ENCODE data around the gene ATL3. TPM values are rescaled to one million over a fixed set of nuclear protein-coding genes. Genes with fewer than 3 reads are reported as not detected.

Gene ATL3
- total RNA-seq, 1 experiment from 2014 or later: 52.2 TPM

DNA sequence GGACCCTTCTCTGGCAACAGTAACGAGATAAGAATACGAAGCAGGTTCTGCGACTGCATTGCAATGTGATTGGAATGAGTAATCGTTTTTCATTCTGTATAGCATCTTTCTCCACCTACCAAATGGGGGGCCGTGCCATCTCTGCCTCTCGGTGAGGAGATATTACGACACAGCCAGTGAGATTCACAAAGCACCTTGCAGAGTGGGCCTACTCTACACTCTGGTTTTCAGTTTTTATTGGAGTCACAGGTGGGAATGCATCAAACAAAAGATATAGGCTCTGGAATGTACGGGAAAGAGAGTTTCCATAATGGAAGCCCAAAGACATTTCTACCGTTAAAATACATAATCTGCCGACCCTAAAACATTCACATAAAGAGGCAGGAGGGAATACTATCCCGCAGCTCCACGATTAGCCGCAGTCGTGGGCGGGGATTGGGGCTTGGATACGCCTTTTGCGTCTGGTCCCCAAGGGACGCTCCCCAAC is 9.7 kb upstream of the ATL3 start:
- H3K36me3 Mint-ChIP-seq (ENCODE audit: insufficient read depth, unreplicated experiment): peaks cover 27% of the 10 kb centered on the region
- peak overlapping the region; percentile 96 for H3K4me3 Mint-ChIP-seq (ENCODE audit: low read depth, unreplicated experiment)
- CTCF ChIA-PET: interaction anchor here (0.6 to 2.8 kb wide), 2 partner anchors 10 to 203 kb away, joined by 3 to 11 read pairs; partner anchors contain the start of gene ATL3
- H3K4me1 Mint-ChIP-seq (ENCODE audit: low read depth, unreplicated experiment): peaks cover 10% of the 10 kb centered on the region
- TF ChIP-seq, protein P1, sequence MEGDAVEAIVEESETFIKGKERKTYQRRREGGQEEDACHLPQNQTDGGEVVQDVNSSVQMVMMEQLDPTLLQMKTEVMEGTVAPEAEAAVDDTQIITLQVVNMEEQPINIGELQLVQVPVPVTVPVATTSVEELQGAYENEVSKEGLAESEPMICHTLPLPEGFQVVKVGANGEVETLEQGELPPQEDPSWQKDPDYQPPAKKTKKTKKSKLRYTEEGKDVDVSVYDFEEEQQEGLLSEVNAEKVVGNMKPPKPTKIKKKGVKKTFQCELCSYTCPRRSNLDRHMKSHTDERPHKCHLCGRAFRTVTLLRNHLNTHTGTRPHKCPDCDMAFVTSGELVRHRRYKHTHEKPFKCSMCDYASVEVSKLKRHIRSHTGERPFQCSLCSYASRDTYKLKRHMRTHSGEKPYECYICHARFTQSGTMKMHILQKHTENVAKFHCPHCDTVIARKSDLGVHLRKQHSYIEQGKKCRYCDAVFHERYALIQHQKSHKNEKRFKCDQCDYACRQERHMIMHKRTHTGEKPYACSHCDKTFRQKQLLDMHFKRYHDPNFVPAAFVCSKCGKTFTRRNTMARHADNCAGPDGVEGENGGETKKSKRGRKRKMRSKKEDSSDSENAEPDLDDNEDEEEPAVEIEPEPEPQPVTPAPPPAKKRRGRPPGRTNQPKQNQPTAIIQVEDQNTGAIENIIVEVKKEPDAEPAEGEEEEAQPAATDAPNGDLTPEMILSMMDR (IDR thresholded peaks at IDR 0.05; ENCODE audit: unreplicated experiment): no peak
- H3K9me3 Mint-ChIP-seq (ENCODE audit: low read depth, unreplicated experiment): no peaks in the 10 kb centered on the region
- no peaks in the 10 kb centered on the region for H3K27me3 Mint-ChIP-seq (ENCODE audit: unreplicated experiment)
- DNase-seq: peak; percentile 16
- peak overlapping the region; percentile 83 for H3K27ac Mint-ChIP-seq (ENCODE audit: unreplicated experiment)
- intact Hi-C loops (cut with micrococcal nuclease; ENCODE audit: unreplicated experiment): loop anchor here (5.0 kb wide), 1 partner anchor 56 kb away; no protein-coding TSS in a partner anchor
- no TSS peak for BruUV-seq (replicated peaks)

DNA sequence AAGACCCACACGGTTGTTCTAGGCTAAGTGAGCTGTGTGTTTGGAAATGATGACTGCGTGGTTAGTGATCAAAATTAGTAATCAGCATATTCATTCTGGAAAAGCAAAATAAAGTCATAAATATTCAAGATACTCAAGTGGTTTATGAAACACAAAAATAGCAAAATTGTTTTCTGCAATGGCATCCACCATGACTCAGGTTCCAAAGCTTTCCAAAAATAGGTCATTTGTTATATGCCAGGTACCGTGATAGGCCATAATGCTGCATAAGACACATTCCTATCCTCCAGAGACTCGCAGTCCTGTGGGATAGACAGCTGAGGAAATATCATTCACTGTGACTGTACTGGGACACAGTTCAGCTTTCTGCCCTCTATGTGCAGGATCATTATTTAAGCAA is 2.4 kb upstream of the ATL3 start:
- H3K27ac Mint-ChIP-seq (ENCODE audit: unreplicated experiment): no peak overlapping the region
- TF ChIP-seq, protein P1 (IDR thresholded peaks at IDR 0.05; ENCODE audit: unreplicated experiment): no peak
- BruUV-seq (replicated peaks): no TSS peak
- DNase-seq: no peak
- H3K4me3 Mint-ChIP-seq (ENCODE audit: low read depth, unreplicated experiment): no peak overlapping the region
- H3K27me3 Mint-ChIP-seq (ENCODE audit: unreplicated experiment): no peaks in the 10 kb centered on the region
- CTCF ChIA-PET: no interaction called here
- peaks cover 16% of the 10 kb centered on the region for H3K4me1 Mint-ChIP-seq (ENCODE audit: low read depth, unreplicated experiment)
- H3K9me3 Mint-ChIP-seq (ENCODE audit: low read depth, unreplicated experiment): peaks cover 2% of the 10 kb centered on the region
- peaks cover 40% of the 10 kb centered on the region for H3K36me3 Mint-ChIP-seq (ENCODE audit: insufficient read depth, unreplicated experiment)
- intact Hi-C loops (cut with micrococcal nuclease; ENCODE audit: unreplicated experiment): no loop called here

DNA sequence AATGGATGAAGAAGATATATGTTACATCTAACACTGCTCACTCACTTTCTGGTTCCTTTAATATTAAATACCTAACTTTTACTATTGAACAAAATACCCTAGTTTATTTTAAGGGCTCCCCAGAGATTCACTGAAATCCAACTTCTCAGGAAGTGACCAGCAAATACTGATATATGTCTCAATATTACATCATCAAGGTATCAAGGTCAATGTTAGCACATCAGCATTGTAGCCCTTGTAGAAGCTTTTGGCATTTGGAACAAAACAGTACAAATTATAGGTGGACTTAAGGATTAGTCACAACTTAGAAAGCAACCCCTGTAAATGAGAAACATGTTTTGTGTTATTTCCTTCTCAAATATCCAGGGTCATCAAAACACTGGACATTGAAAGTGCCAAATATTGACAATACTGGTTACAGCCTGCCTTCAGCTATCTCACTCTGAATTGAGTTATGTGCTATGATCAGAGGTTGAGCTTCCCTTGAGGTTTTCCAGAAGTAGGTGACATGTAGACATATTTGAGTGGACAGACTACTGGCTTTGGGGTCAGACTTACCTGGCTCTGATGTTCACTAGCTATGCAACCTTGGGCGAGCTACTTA is 1.9 kb upstream of the ATL3 start:
- no peaks in the 10 kb centered on the region for H3K27me3 Mint-ChIP-seq (ENCODE audit: unreplicated experiment)
- peaks cover 18% of the 10 kb centered on the region for H3K4me1 Mint-ChIP-seq (ENCODE audit: low read depth, unreplicated experiment)
- BruUV-seq (replicated peaks): no TSS peak
- H3K9me3 Mint-ChIP-seq (ENCODE audit: low read depth, unreplicated experiment): peaks cover 2% of the 10 kb centered on the region
- CTCF ChIA-PET: interaction anchor here (0.5 kb wide), 1 partner anchor 1659 kb away, joined by 3 read pairs; no protein-coding TSS in a partner anchor
- intact Hi-C loops (cut with micrococcal nuclease; ENCODE audit: unreplicated experiment): no loop called here
- peak overlapping the region; percentile 84 for H3K27ac Mint-ChIP-seq (ENCODE audit: unreplicated experiment)
- H3K4me3 Mint-ChIP-seq (ENCODE audit: low read depth, unreplicated experiment): no peak overlapping the region
- no peak for DNase-seq
- peaks cover 45% of the 10 kb centered on the region for H3K36me3 Mint-ChIP-seq (ENCODE audit: insufficient read depth, unreplicated experiment)
- TF ChIP-seq, protein P1 (IDR thresholded peaks at IDR 0.05; ENCODE audit: unreplicated experiment): no peak

DNA sequence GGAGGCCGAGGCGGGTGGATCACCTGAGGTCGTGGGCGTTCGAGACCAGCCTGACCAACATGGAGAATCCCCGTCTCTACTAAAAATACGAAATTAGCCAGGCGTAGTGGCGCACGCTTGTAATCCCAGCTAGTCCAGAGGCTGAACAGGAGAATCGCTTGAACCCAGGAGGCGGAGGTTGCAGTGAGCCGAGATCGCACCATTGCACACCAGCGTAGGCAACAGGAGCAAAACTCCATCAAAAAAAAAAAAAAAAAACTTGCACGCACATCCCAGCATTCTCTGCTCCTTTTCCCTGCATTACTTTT is 934 bp upstream of the ATL3 start:
- TF ChIP-seq, protein P1 (IDR thresholded peaks at IDR 0.05; ENCODE audit: unreplicated experiment): no peak
- Mint-ChIP-seq H3K9me3 (ENCODE audit: low read depth, unreplicated experiment) (peaks cover 2% of the 10 kb centered on the region), H3K4me3 (ENCODE audit: low read depth, unreplicated experiment) (peak overlapping the region; percentile 75), H3K27me3 (ENCODE audit: unreplicated experiment) (no peaks in the 10 kb centered on the region), H3K27ac (ENCODE audit: unreplicated experiment) (peak overlapping the region; percentile 84), H3K36me3 (ENCODE audit: insufficient read depth, unreplicated experiment) (peaks cover 51% of the 10 kb centered on the region), H3K4me1 (ENCODE audit: low read depth, unreplicated experiment) (peaks cover 25% of the 10 kb centered on the region)
- DNase-seq: no peak
- no TSS peak for BruUV-seq (replicated peaks)
- intact Hi-C loops (cut with micrococcal nuclease; ENCODE audit: unreplicated experiment): no loop called here
- CTCF ChIA-PET: interaction anchor here (0.6 to 2.5 kb wide), 2 partner anchors 10 to 92 kb away, joined by 4 to 11 read pairs; partner anchors contain the start of gene RTN3
